Endothelial cell of umbilical vein (primary cell): ENCODE data around the gene SINHCAF. TPM values are rescaled to one million over a fixed set of nuclear protein-coding genes. Genes with fewer than 3 reads are reported as not detected.

Source experiments
- BruUV-seq: library from RNA; stranded (reverse); fragments of 400-500 nt; replicated peaks from 2 replicates; lab custom pipeline; 2021; lab: Mats Ljungman, UMichigan
- CTCF ChIA-PET: fragments of 300-600, 350-600 bp; sonication (Branson Sonifier 250); formaldehyde crosslinking; loops from one replicate; lab custom pipeline; 2021; ENCODE audit warnings: antibody characterized with exemption, inconsistent platforms; lab: Charles Lee
- POLR2A ChIA-PET: fragments of 300-600, 350-600 bp; sonication (Branson Sonifier 250); formaldehyde crosslinking; loops from one replicate; lab custom pipeline; 2021; ENCODE audit warnings: antibody characterized with exemption, inconsistent platforms; lab: Charles Lee
- DNase-seq: peaks from one replicate; pipeline ENCODE4 v3.0.0-alpha.2; 2011; ENCODE audit warnings: low read depth, low spot score
- FAIRE-seq: peaks from 2 replicates; lab custom pipeline; 2011; peaks lifted over from hg19 to GRCh38; lab: Jason Lieb, UNC
- H2AFZ ChIP-seq: 2 replicates; pipeline ENCODE4 v1.6.0; 2012; ENCODE audit warnings: low read depth, low read length, control low read depth, inconsistent platforms
- H3K27ac ChIP-seq: 2 replicates; pipeline ENCODE4 v1.5.1; 2011; ENCODE audit warnings: low read depth, mild to moderate bottlenecking, control low read depth, low read length, moderate library complexity; ENCODE audit not compliant: insufficient read depth
- H3K27me3 ChIP-seq, 2 experiments: 2 replicates each; pipeline versions ENCODE4 v1.6.0 to v1.6.1; 2011; ENCODE audit warnings: low read length in 2 of 2, mixed read lengths in 1 of 2; ENCODE audit not compliant: control insufficient read depth in 2 of 2, insufficient read depth in 2 of 2
- H3K36me3 ChIP-seq, 2 experiments: 2 replicates in 1 of 2; 3 replicates in 1 of 2; pipeline ENCODE4 v1.5.1; 2011; ENCODE audit warnings: low read length in 2 of 2, mild to moderate bottlenecking in 1 of 2, moderate library complexity in 1 of 2; ENCODE audit not compliant: control insufficient read depth in 2 of 2, insufficient read depth in 2 of 2; ENCODE audit errors: extremely low read depth in 1 of 2
- H3K4me1 ChIP-seq: 3 replicates; pipeline ENCODE4 v1.5.1; 2011; ENCODE audit warnings: mild to moderate bottlenecking, low read length; ENCODE audit not compliant: control insufficient read depth, insufficient read depth; ENCODE audit errors: extremely low read depth
- H3K4me2 ChIP-seq: 2 replicates; pipeline ENCODE4 v1.6.1; 2011; ENCODE audit warnings: low read length, control low read depth, mixed read lengths; ENCODE audit not compliant: insufficient read depth
- H3K4me3 ChIP-seq, 3 experiments: fragments of 200-600 bp in 1 of 3; sonication (generic), shearing (Covaris generic) in 1 of 3; replicated peaks in 1 of 3; 2 replicates each; pipeline ENCODE4 v1.5.1; 2011 to 2016; ENCODE audit warnings: control low read depth in 3 of 3, low read length in 3 of 3, mild to moderate bottlenecking in 2 of 3, inconsistent platforms in 1 of 3, low read depth in 1 of 3, moderate library complexity in 1 of 3; ENCODE audit not compliant: insufficient read depth in 1 of 3
- H3K79me2 ChIP-seq: 2 replicates; pipeline ENCODE4 v1.6.0; 2012; ENCODE audit warnings: low read length, inconsistent platforms; ENCODE audit not compliant: control insufficient read depth, insufficient read depth
- H3K9ac ChIP-seq: replicated peaks from 2 replicates; pipeline ENCODE3; 2011; ENCODE audit warnings: low read length, control low read depth; ENCODE audit not compliant: insufficient read depth; ENCODE audit errors: extremely low read depth
- H3K9me1 ChIP-seq: replicated peaks from 3 replicates; pipeline ENCODE4 v1.6.0; 2011; ENCODE audit warnings: mild to moderate bottlenecking, low read length; ENCODE audit not compliant: control insufficient read depth, insufficient read depth; ENCODE audit errors: extremely low read depth
- H3K9me3 ChIP-seq: replicated peaks from 2 replicates; pipeline ENCODE4 v1.5.1; 2012; ENCODE audit warnings: low read length, inconsistent platforms; ENCODE audit not compliant: control insufficient read depth, insufficient read depth
- H4K20me1 ChIP-seq: replicated peaks from 2 replicates; pipeline ENCODE3; 2011; ENCODE audit warnings: mild to moderate bottlenecking, low read length; ENCODE audit not compliant: control insufficient read depth, insufficient read depth; ENCODE audit errors: extremely low read depth
- EZH2 ChIP-seq: IDR thresholded peaks from 2 replicates; pipeline ENCODE4 v1.6.1; 2012; ENCODE audit warnings: borderline replicate concordance, low read depth, mild to moderate bottlenecking, moderate library complexity, low read length, inconsistent platforms; ENCODE audit not compliant: severe bottlenecking
- FOS ChIP-seq: IDR thresholded peaks from 2 replicates; pipeline ENCODE4 v1.6.1; 2011; ENCODE audit warnings: mild to moderate bottlenecking, low read length, moderate library complexity, borderline replicate concordance; ENCODE audit not compliant: insufficient read depth
- GATA2 ChIP-seq: IDR thresholded peaks from 2 replicates; pipeline ENCODE4 v1.7.0; 2011; ENCODE audit warnings: low read depth, mild to moderate bottlenecking, moderate library complexity, mixed read lengths, low read length; ENCODE audit not compliant: insufficient read length, insufficient read depth
- JUN ChIP-seq: IDR thresholded peaks from 2 replicates; pipeline ENCODE4 v1.6.1; 2011; ENCODE audit warnings: borderline replicate concordance, low read depth; ENCODE audit not compliant: insufficient read length, insufficient read depth
- MYC ChIP-seq: IDR thresholded peaks from one replicate; pipeline ENCODE4 v1.6.1; 2011; ENCODE audit warnings: mild to moderate bottlenecking, low read depth, low read length
- POLR2A ChIP-seq: IDR thresholded peaks from 2 replicates; pipeline ENCODE4 v1.6.1; 2012; ENCODE audit warnings: low read depth, mild to moderate bottlenecking, control low read depth, low read length
- POLR2AphosphoS5 ChIP-seq: IDR thresholded peaks from 2 replicates; pipeline ENCODE4 v1.6.1; 2012; ENCODE audit warnings: low read depth, mild to moderate bottlenecking, control low read depth, low read length, moderate library complexity; ENCODE audit not compliant: insufficient read depth
- dilution Hi-C: fragments of 300-500 bp; cut with MboI; formaldehyde crosslinking; loops from one replicate; pipeline ENCODE4 v1.15.0; 2019; ENCODE audit warnings: low sequenced_read_pairs; ENCODE audit not compliant: extremely low pct_ligation_motif_present
- intact Hi-C: fragments of 100-400 bp; cut with micrococcal nuclease; formaldehyde crosslinking; loops from one replicate; pipeline ENCODE4 v1.10.0; 2022
- polyA plus RNA-seq, 4 experiments: library from polyadenylated mRNA; depleted of rRNA in 3 of 4; stranded (reverse) in 3 of 4; unstranded in 1 of 4; fragments of >200 nt; gene quantifications; 2 replicates each; pipeline versions ENCODE4 v1.2.1 to v1.2.3, GENCODE V29; 2011 to 2012; ENCODE audit warnings: missing spikeins in 1 of 4
- total RNA-seq: library from RNA; stranded (reverse); gene quantifications from 2 replicates; pipeline ENCODE4 v1.2.3, GENCODE V29; 2021
- TF ChIP-seq, protein P1 (sequence below): IDR thresholded peaks from 2 replicates; pipeline ENCODE4 v1.6.1; 2011; ENCODE audit not compliant: insufficient read depth, insufficient read length
- TF ChIP-seq, protein P2 (sequence below), 2 donors: IDR thresholded peaks; 1 replicate in 1 of 2; 2 replicates in 1 of 2; pipeline ENCODE4 v1.5.1; 2011; ENCODE audit warnings: low read length in 2 of 2, mild to moderate bottlenecking in 2 of 2, moderate library complexity in 2 of 2, control low read depth in 1 of 2, inconsistent platforms in 1 of 2, low read depth in 1 of 2; ENCODE audit not compliant: insufficient read depth in 1 of 2; ENCODE audit errors: extremely low read depth in 1 of 2

The SINHCAF gene
- total and polyA plus RNA-seq, 2 donors (not counting 3 experiments of a cell fraction or from before 2014, with no cell fraction given): 19.3 to 83.4 TPM

DNA sequence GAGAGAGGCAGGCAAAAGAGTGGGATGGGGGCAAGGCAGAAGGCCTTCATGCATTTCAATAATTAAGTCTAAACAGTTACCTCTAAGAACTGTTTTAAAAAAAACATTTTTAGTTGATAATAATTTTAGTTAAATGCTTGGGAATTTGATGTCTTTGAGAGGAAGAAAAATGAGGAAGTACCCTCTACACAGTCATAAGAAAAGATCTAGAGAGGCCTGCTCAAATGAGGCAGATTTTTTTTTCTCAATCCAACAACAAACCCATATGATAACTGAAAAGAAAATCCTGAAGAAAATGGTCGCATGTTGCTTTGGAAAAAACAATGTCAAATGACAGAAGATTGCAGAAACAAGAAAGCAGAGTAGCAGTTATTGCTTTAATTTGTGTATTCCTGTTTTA is 25.6 kb downstream of the SINHCAF start:
- CTCF ChIA-PET: interaction anchor here (2.4 kb wide), 1 partner anchor 28 kb away, joined by 10 read pairs; no protein-coding TSS in a partner anchor
- no TSS peak for BruUV-seq
- peaks cover 10 to 11% of the 10 kb centered on the region in 2 experiments for H3K36me3 ChIP-seq

GRCh38 chr12:31298922-31299321 is 27.0 kb downstream of the SINHCAF start:
- Histone ChIP-seq H3K36me3 (peaks cover 7 to 18% of the 10 kb centered on the region in 2 experiments), H3K9me3 (no peaks in the 10 kb centered on the region), H3K27ac (no peak overlapping the region), H3K27me3 (no peaks in the 10 kb centered on the region), H3K9ac (no peak overlapping the region), H2AFZ (no peak overlapping the region), H3K79me2 (peaks cover 77% of the 10 kb centered on the region), H3K4me2 (no peak overlapping the region), H4K20me1 (no peaks in the 10 kb centered on the region), H3K9me1 (no peaks in the 10 kb centered on the region), H3K4me3 (no peak overlapping the region), H3K4me1 (no peaks in the 10 kb centered on the region)
- no peak for TF ChIP-seq JUN
- no peak for TF ChIP-seq POLR2AphosphoS5
- TF ChIP-seq, protein P1, sequence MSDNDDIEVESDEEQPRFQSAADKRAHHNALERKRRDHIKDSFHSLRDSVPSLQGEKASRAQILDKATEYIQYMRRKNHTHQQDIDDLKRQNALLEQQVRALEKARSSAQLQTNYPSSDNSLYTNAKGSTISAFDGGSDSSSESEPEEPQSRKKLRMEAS: no peak
- no peak for TF ChIP-seq MYC
- TF ChIP-seq FOS: no peak
- TF ChIP-seq GATA2: no peak
- TF ChIP-seq EZH2: no peak
- TF ChIP-seq POLR2A: no peak
- TF ChIP-seq, protein P2, sequence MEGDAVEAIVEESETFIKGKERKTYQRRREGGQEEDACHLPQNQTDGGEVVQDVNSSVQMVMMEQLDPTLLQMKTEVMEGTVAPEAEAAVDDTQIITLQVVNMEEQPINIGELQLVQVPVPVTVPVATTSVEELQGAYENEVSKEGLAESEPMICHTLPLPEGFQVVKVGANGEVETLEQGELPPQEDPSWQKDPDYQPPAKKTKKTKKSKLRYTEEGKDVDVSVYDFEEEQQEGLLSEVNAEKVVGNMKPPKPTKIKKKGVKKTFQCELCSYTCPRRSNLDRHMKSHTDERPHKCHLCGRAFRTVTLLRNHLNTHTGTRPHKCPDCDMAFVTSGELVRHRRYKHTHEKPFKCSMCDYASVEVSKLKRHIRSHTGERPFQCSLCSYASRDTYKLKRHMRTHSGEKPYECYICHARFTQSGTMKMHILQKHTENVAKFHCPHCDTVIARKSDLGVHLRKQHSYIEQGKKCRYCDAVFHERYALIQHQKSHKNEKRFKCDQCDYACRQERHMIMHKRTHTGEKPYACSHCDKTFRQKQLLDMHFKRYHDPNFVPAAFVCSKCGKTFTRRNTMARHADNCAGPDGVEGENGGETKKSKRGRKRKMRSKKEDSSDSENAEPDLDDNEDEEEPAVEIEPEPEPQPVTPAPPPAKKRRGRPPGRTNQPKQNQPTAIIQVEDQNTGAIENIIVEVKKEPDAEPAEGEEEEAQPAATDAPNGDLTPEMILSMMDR (IDR thresholded peaks at IDR 0.05; ENCODE audit: extremely low read depth in 1 of 2, insufficient read depth in 1 of 2, low read depth in 1 of 2, low read length in 2 of 2): no peak
- intact Hi-C loops: no loop called here
- ChIA-PET CTCF (interaction anchor here (1.1 to 1.2 kb wide), 2 partner anchors 21 to 27 kb away, joined by 3 read pairs; no protein-coding TSS in a partner anchor), POLR2A (no interaction called here)
- BruUV-seq: no TSS peak
- dilution Hi-C loops: no loop called here
- no peak for DNase-seq
- FAIRE-seq: no peak

More for the DNA sequence above, 25.6 kb downstream of the SINHCAF start:
- FAIRE-seq: peak; percentile 4
- H3K9me3 ChIP-seq: no peaks in the 10 kb centered on the region
- intact Hi-C loops: no loop called here
- H3K9ac ChIP-seq: no peak overlapping the region
- H3K79me2 ChIP-seq: peaks cover 85% of the 10 kb centered on the region
- no peak overlapping the region for H3K4me2 ChIP-seq
- no peaks in the 10 kb centered on the region for H3K27me3 ChIP-seq
- no peak overlapping the region for H3K4me3 ChIP-seq
- H4K20me1 ChIP-seq: peaks cover 2% of the 10 kb centered on the region
- dilution Hi-C loops: no loop called here
- no peak for DNase-seq
- POLR2A ChIA-PET: no interaction called here
- no peak for TF ChIP-seq GATA2
- TF ChIP-seq EZH2: no peak
- no peak for TF ChIP-seq FOS
- H3K9me1 ChIP-seq: no peaks in the 10 kb centered on the region
- no peak overlapping the region for H2AFZ ChIP-seq
- H3K27ac ChIP-seq: no peak overlapping the region
- no peaks in the 10 kb centered on the region for H3K4me1 ChIP-seq
